CD4-positive, alpha-beta T cell treated with Interleukin-17A for 1 hour (primary cell): ENCODE data around the gene SORCS1.

Experiments
- DNase-seq: peaks from one replicate; pipeline ENCODE4 v3.0.0-alpha.2; 2020

Gene SORCS1

GRCh38 chr10:106795619-106796018 lies 368.9 kb downstream of the SORCS1 start:
- no peak for DNase-seq

DNA sequence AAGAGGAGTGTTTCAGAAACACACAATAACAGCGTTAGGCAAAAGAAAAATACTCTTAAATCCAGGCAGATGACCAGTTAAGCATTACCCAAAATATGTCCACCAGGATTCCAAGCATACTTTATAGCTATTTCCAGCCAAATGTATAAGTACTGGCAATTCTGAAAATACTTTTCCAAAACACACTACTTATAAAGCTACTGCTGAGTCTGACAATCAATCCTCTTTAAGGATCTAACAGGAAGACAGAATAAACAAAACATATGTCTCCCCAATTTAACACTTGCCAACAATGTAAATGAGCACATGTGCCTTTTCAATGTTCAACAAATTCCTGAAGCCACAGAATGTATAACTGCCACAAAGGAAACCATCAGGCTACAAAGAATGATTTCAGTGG lies 370.9 kb downstream of the SORCS1 start:
- no peak for DNase-seq

DNA sequence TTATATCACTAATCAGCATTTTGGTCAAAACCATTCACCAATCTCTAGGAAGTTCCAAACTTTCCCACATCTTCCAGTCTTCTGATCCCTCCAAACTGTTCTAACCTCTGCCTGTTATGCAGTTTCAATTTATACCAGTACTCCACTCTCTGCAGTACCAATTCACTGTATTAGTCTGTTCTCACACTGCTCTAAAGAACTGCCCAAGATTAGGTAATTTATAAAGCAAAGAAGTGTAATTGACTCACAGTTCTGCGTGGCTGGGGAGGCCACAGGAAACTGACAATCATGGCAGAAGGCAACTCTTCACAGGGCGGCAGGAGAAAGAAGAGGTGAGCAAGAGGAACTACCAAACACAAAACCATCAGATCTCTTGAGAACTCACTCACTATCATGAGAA lies 374.9 kb downstream of the SORCS1 start:
- no peak for DNase-seq

GRCh38 chr10:106788982-106789381 lies 375.5 kb downstream of the SORCS1 start:
- DNase-seq, result no peak

DNA sequence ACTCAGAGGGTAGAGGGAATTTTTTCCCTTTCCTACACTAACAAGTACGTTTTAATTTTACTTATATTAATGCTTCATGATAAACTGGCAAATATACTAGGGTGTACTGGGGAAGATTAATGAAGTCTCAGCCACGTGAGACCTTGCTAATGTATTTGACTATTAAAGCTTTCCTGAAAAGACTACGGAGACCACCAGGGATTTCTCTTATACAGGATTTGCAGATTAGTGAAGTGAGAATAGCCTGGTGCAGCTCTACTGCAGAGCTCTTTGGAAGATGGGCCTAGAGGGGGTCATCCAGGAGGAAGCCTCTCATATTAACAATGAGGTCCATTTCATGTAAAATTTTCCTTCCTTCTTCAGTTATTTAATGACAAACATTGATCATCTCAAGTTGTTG lies 379.0 kb downstream of the SORCS1 start:
- no peak for DNase-seq

DNA sequence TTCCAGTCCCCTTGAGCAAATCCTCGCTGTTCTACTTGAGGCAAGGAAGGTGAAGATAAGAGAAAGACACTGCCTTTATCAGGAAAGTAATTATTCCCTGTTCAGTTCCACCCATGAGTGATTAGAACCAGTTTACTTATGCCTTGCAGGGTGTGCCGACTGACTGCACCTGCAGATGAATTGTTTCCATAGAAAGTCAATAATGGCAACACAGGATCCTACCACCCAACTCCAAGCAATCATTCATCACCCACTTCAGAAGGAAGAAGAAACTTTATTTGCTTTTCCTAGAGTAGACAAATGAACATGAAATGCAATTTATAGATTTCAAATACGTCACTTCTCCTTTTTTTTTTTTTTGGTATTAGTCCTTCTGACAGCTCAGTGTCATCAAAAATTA lies 383.9 kb downstream of the SORCS1 start:
- DNase-seq, result no peak

GRCh38 chr10:106777841-106778240 lies 386.7 kb downstream of the SORCS1 start:
- DNase-seq, result no peak

DNA sequence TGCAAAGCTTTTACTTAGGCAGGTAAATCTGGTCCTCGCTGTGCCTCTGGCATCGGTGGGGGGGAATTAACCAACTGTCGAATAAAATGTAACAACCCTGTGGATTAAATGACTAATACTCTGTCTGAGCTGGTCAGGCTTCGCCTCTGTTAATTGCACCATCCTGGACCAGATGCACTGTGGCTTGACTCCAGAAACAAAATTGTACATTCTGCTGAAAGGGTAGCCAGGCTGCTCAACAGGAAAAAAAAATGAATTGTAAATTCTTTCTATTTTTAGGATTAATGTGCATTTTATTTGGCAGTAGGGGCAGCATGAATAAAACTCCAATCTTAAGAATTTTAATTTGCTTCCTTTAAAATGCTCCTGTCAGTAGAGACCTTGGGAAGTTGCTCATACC lies 389.4 kb downstream of the SORCS1 start:
- DNase-seq, result no peak

DNA sequence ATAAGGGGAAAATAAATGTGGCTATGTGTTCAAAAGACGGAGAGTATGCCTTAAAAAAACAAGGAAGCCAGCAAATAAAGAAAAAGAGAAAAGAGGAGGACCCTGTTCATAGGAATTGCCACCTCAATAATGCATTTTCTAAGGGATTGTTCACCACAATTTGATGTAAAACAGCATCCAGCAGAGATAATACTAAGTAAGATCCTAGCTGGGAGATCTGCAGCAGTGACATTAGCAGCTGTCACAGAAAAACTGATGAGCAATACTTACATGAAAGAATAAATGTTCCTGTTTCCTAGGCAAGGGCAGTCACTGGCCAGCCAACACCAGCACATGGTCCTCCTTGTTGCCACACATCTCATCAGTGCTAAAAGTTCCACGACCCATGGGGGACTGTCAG lies 391.5 kb downstream of the SORCS1 start:
- DNase-seq, result no peak

DNA sequence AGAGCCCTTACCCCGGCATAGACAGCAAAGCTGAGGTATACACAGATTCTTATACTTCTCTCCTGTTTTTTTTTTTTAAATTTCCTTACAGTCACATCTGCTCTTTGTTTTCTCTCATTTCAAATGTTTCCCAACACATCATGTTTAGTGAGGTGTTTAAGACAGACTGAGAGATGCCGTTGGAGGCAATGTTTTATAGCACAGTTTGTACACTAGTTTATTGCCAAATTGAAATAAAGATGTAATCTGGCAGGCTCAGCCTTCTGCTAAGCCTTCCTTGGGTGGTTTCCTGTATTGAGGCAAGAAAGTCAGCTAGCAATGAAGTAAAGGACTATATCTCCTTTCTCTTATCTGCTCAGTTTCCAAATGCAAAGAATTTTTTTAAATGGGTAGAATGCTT lies 393.4 kb downstream of the SORCS1 start:
- DNase-seq, result no peak

GRCh38 chr10:106768204-106768603 lies 396.3 kb downstream of the SORCS1 start:
- no peak for DNase-seq

- DNase-seq, result no peak
These were observed 398.6 kb downstream of the SORCS1 start for GRCh38 chr10:106765928-106766327.

DNA sequence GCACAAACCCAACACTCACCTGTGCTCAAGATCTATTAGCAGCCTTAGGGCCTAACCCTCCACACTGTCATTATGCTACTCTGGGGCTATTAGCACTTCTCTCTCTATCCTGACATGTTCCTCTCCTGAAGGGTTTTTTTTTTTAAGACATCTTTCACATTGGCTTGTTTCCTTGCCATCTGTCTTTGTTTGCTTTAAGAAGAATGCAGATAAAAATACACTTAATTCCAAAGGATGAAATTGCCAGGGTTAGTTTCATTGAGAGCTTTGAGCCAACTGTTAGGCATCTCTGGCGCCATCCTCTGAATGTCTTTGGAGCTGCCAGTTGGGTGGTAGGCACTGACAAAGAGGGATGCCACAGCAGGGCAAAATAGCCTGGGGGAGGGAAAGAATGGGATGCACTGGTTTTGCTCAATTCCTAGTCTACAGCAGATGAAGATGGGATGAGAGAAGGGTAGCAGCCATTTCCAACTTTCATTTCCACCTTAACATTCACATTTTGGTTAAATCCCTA lies 399.2 kb downstream of the SORCS1 start:
- DNase-seq, result no peak

GRCh38 chr10:106764360-106764759 lies 400.1 kb downstream of the SORCS1 start:
- DNase-seq, result no peak

- no peak for DNase-seq
These were observed 402.6 kb downstream of the SORCS1 start for GRCh38 chr10:106761906-106762305.

GRCh38 chr10:106757521-106757920 lies 407.0 kb downstream of the SORCS1 start:
- no peak for DNase-seq

GRCh38 chr10:106751091-106751490 lies 413.4 kb downstream of the SORCS1 start:
- DNase-seq, result no peak

GRCh38 chr10:106746868-106747267 lies 417.6 kb downstream of the SORCS1 start:
- DNase-seq, result no peak

DNA sequence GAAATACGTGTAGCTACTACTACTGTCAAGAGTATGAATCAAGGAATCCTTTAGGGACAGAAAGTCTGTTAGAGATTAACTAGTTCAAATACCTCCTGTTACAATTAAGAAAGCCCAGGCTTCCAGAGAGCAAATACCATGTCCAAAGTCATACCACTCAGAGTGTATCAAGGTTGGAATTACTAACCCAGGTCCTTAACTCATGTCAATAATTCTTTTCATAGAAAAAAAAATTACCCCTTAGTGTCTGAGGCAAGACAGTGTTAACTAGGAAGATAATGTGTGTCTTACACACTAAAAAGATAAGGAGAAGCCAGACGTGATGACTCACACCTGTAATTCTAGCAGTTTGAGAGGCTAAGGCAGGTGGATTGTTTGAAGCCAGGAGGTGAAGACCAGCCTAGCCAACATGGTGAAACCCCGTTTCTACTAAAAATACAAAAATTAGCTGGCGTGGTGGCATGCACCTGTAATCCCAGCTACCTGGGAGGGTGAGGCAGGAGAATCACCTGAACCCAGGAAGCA lies 423.4 kb downstream of the SORCS1 start:
- DNase-seq, result no peak

- no peak for DNase-seq
These were observed 424.4 kb downstream of the SORCS1 start for GRCh38 chr10:106740071-106740470.

DNA sequence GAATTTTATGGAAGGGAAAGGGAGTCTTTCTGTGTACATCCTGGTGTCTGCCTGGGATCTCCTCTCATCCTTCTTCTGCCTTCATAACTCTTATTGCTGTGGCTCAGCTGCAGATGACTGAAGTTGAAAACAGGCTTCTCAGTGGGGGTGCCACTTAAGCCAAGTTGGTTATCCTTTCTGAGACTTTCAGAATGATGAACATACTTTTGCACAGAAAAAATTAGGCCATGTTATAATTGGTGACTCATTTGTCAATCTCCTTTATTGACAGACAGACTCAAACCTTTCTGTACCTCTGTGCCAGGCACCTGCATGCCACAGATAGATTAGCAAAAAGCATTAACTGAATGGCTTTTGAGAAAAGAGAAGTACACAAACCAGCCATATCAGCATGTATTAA lies 430.3 kb downstream of the SORCS1 start:
- DNase-seq, result no peak

DNA sequence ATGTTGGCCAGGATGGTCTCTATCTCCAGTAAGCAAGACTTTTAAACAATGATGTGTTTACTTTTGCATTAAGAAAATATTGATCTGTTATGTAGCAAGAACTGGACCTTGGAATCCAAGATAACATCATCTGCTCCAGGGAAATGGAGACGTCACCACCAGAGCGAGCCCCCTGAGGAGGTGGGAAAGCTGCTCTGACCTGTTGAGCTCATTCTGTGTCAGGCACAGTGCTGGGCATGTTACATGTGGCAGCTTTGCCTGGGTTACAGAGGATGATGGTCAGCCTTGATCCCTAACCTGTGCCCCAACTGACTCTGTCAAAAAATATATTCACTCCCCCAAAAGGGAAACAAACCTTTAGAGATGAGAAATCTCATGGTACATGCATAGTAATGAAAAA lies 436.3 kb downstream of the SORCS1 start:
- DNase-seq, result no peak

GRCh38 chr10:106727170-106727569 lies 437.3 kb downstream of the SORCS1 start:
- DNase-seq, result no peak

- no peak for DNase-seq
These were observed 442.0 kb downstream of the SORCS1 start for GRCh38 chr10:106722524-106722923.

- no peak for DNase-seq
These were observed 443.8 kb downstream of the SORCS1 start for GRCh38 chr10:106720683-106721082.

GRCh38 chr10:106716381-106716780 lies 448.1 kb downstream of the SORCS1 start:
- no peak for DNase-seq
